NCI-H345 treated with DMSO at 0.1 percent for 48 hours (cell line): ENCODE results near the gene ZMYM2.
"Not testable (repeated sequence)": the region's sequence is repeated elsewhere in the genome, so short reads cannot be mapped to it uniquely, and the experiment has no call there.

ENCODE experiments used
- DNase-seq: peaks from one replicate; lab custom pipeline; 2025; ENCODE audit not compliant: unreplicated experiment; lab: John Stamatoyannopoulos, UW

The ZMYM2 gene

DNA sequence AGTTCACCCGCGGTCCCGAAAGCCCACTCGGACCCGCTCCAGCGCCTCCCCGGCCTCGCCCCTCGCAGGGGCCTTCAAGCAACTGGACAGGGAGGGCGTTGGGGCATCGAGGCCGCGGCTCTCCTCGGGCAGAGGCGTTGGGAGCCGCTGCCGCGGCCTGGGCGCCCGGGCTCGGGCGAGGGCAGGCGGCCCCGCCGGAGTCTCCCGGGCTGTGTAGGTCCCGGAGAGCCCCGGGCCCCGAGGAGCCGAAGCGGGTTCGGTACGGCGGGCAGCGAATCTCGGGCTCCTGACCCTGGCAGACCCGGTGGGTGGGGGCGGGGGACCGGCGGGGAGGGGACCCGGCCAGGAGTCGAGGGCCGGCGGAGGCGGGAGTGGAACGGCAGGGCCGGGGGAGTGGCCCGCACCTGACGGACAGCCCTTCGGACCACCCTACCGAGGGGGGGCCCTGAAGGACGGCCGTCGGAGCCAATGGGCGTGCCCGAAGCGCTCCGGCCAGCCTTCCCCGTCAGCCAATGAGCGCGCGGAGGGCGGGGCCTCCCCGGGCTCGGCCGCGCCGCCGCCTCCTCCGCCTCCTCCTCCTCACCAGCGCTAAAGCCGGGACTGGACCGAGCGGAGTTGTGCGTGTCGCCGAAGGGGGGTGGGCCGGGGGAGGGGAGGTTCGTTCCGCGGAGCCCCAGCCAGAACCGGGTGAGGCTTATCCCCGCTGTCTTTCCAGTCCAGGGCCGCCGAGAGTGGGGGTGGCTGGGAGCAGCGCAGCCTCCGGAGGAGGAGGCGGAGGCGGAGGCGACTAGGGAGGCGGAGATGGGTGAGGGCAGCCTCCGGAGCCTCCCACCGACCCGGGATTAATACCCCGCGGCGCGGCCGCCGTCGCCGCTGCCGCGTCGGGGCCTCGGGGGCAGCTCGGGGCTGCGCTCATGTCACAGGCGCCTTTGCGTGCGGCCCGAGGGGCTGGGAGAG, at the start of gene ZMYM2:
TSS of gene ZMYM2 (plus strand) at position 573 of the 957 bp plus-strand sequence. CDS start 34,346 bp downstream, outside the sequence.
- DNase-seq, result peak; percentile 74

- DNase-seq, result no peak
Measured at GRCh38 chr13:19910336-19911072, 48.0 kb upstream of the ZMYM2 start.

GRCh38 chr13:19927117-19927748, 31.3 kb upstream of the ZMYM2 start:
- no peak for DNase-seq

DNA sequence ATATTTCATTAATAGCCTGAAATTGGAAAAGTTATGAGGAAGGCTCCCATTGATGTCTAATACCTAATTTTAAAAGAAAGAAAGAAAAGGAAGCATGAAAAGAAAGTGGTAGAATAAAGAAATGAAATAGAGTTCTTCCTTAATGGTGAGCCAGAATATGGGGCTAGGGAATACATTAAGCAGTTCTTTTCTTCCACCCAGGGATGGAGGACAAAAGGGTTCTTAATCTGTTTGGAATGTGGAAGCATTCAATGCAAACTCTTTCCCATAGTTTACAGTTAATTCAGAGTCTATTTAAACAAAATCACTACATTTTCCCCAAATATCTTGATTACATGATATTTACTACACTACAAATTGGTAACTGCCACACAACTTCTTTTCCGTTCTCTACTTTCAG, 18.4 kb upstream of the ZMYM2 start:
- no peak for DNase-seq

DNA sequence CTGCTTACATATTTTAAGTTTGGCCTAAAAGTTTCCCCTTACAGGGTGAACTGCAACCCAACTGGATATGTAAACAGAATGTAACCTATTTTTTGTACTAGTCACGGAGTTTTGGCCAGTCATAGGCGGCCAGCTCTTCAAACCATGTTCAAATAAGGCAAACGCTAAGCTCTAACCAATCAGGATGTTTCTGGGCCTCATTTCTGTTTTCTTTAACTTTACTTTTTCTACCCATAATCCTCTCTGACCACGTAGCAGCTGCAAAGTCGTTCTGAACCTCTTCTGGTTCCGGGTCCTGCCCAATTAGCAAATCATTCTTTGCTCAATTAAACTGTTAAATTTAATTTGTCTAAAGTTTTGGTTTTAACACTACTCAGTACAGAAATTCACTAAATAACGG, 8.2 kb upstream of the ZMYM2 start:
- DNase-seq, result no peak

GRCh38 chr13:19952850-19953249, 5.7 kb upstream of the ZMYM2 start:
- no peak for DNase-seq

- no peak for DNase-seq
Measured at GRCh38 chr13:19955873-19956559, 2.5 kb upstream of the ZMYM2 start.

- peak; percentile 44 for DNase-seq
Measured at GRCh38 chr13:19957320-19958154, 990 bp upstream of the ZMYM2 start.

GRCh38 chr13:19959141-19959830, 759 bp downstream of the ZMYM2 start:
- DNase-seq, result peak; percentile 9

GRCh38 chr13:19959831-19960652, 1.5 kb downstream of the ZMYM2 start:
- peak; percentile 81 for DNase-seq

GRCh38 chr13:19960653-19960976, 2.1 kb downstream of the ZMYM2 start:
- DNase-seq, result no peak

DNA sequence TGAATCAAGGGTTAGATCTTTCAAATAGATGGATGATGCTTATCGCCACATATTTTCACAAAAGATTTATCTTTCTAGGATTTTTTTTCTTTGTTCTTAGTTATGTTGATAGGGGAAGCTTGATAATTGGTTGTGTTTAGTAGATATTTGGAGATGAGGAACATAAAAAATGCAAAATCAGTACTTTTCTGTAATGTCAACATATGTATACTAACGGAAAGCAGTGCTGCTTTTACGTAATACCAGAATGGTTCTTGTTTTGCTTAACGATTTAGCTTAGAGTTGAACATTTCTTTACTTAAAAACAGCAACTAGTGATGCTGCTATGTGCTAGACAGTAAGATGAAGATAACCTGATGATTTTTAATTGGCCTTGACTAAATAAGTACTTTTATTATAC, 3.0 kb downstream of the ZMYM2 start:
- no peak for DNase-seq

DNA sequence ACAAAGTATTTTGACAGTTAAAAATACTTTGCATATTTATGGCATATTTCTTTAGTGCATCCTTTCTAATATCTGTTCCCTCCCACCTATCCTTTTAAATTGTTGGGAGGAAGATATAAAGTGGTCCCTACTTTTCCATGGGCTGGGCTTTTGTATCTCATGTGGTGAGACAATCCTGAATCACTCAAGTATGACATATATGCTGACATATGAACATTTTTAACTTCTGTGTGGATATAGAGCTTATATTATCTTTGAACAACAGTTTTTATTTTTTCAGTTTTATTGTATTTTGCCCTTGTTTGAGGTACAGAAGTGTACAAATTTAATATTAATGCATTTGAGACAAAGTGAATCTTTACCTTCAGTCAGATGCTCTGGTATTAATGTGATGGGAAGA, 3.4 kb downstream of the ZMYM2 start:
- no peak for DNase-seq

GRCh38 chr13:19962894-19963293, 4.4 kb downstream of the ZMYM2 start:
- DNase-seq, result no peak

DNA sequence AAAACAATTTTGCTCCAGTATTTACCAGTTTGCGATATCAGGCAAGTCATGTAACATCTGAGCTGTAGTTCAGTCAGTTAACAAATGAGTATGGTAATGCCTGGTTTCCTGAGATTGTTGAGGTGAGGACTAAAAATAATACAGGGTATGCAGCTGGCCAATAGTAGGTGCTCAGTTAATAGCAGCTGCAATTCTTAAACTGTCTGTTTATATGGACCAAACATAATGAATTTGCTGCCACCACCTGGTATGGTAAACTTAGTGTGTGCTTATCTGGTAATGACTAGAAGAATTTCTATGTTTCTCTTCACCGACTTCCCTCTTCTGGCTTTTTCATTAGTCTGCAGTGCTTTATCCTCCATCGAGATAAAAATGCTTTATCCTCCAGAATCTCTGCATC, 9.1 kb downstream of the ZMYM2 start:
- DNase-seq, result no peak

- DNase-seq, result not testable (repeated sequence)
Measured at GRCh38 chr13:19974498-19975009, 16.0 kb downstream of the ZMYM2 start.

- no peak for DNase-seq
Measured at GRCh38 chr13:19978831-19979437, 20.4 kb downstream of the ZMYM2 start.

GRCh38 chr13:19981685-19982238, 23.2 kb downstream of the ZMYM2 start:
- DNase-seq, result no peak
